ENCODE measurements around the gene CACTIN.

The CACTIN gene

GRCh38 chr19:3608750-3609322 is 17.8 kb downstream of the CACTIN start:
- H3K4me3 ChIP-seq (ENCODE audit: control insufficient read depth, low read depth, low read length) = no peak overlapping the region
- DNase-seq (ENCODE audit: low read depth) = no peak
- TF ChIP-seq CTCF (conservative IDR thresholded peaks at IDR 0.05; ENCODE audit: control insufficient read depth, insufficient read depth, low read depth, low read length) = no peak

GRCh38 chr19:3608079-3608641 is 18.4 kb downstream of the CACTIN start:
- no peak for TF ChIP-seq CTCF (conservative IDR thresholded peaks at IDR 0.05; ENCODE audit: control insufficient read depth, insufficient read depth, low read depth, low read length)
- DNase-seq (ENCODE audit: low read depth) = no peak
- no peak overlapping the region for H3K4me3 ChIP-seq (ENCODE audit: control insufficient read depth, low read depth, low read length)

DNA sequence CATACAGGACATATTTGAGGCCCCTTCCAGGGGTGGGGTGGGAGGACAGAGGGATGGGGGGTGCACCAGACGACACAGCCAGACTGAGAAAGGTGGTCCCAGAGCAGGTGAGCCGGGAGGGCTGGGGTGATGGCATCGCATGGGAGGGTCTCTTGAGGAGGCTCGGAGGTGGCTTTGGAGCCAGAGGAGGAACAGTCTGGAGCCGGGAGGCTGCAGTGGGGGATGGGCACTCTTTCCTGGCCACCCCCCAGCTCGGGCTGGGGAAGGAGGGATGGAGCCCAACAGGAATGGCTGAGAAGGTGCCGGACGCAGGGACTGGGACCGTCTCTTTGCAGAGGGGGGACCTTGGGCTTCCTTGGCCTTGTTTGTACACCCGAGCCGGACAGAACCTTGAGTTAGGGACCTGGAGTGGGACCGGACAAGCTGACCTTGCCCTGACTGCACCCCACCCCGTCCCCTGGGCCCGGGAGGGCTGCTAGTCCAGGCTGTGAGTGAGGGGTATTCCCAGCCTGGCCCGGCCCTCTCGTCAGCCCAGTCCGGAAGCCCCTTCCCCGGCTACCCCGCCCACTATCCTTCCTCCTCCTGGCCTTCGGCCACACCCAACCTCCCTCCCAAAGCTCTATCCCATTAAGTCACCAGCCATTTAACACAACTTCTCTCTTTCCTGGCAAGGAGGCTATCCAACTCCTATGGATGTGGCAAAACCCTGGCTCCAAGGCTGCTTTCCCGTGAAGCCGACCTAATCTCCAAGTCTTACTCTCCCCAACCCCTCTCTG is 19.1 kb downstream of the CACTIN start:
- H3K4me3 ChIP-seq (ENCODE audit: control insufficient read depth, low read depth, low read length) = peak overlapping the region; percentile 47
- TF ChIP-seq CTCF (conservative IDR thresholded peaks at IDR 0.05; ENCODE audit: control insufficient read depth, insufficient read depth, low read depth, low read length) = no peak
- peak; percentile 40 for DNase-seq (ENCODE audit: low read depth)

DNA sequence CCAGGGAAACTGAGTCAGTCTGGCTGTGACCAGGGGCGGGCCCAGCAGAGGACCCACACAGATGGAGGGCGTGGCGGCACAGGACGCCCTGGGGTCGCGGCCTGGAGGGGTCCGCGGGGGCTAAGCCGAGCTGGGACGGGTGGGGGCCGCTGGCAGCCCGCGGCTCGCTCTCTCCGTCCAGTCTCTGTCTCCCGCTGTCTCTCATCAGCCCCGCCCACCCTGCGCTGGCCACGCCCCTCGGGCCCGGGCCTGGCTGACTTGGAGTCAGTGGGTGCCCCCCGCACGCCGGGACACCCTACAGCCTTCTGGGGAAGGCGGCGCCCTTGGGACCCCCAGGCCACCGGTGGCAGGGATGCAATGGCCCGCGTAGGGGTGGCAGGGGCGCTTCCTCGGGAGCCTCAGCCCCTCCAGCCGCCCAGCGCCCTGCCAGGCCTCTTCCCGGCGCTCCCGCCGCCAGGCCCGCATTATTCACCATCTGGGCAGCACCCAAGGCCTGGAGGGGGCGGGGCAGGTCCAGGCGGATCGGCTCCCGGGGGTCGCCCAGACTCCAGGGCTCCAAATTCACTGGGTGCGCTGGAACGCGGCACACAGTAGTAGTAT is 19.8 kb downstream of the CACTIN start, which contains the start of gene TBXA2R:
TBXA2R (minus strand) TSS at position 186 of the 600 bp plus-strand sequence. CDS start 6,241 bp downstream, outside the sequence.
- H3K4me3 ChIP-seq (ENCODE audit: control insufficient read depth, low read depth, low read length) = peak within 1 kb of the TSS; percentile 47
- DNase-seq (ENCODE audit: low read depth) = peak; percentile 49

DNA sequence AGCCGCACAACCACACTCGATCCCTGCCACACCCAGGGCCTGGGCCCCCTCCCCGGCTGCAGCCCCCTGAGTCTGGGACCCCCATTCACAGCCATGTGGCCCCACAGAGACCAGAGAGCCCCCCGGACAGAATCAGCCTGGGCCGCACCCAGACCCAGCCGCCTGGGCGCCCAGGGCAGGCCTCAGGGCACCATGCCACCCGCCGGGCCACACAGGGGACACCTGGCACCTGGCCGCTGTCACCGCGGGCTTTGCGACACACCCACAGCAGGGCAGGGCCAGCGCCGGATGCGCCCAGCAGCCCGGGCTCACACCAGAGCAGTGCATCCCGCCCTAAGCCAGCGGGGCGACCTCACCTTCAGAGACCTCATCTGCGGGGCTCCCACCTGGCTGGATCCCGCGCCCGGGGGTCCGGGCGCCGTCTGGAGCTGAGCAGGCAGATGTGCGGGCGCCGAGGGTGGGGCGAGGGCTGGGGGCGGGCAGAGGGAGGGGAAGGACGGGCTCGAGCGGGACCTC is 20.4 kb downstream of the CACTIN start:
- peak overlapping the region; percentile 47 for H3K4me3 ChIP-seq (ENCODE audit: control insufficient read depth, low read depth, low read length)
- TF ChIP-seq CTCF (conservative IDR thresholded peaks at IDR 0.05; ENCODE audit: control insufficient read depth, insufficient read depth, low read depth, low read length) = no peak
- DNase-seq (ENCODE audit: low read depth) = no peak

More for the DNA sequence above, 19.8 kb downstream of the CACTIN start, which contains the start of gene TBXA2R:
- TF ChIP-seq CTCF (conservative IDR thresholded peaks at IDR 0.05; ENCODE audit: control insufficient read depth, insufficient read depth, low read depth, low read length) = no peak

DNA sequence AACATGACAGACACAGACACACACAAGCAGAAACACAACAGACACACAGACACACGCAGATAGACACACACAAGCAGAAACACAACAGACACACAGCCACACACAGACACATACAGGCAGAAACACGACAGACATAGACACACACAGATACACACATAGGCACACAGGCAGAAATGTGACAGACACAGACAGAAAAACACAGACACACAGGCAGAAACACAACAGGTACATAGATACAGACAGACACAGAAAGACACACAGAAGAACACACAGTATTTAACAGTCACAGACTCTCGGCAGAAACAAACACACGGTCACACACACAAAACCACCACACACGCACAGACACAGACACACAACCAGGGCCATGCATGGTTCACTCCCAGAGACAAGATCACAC is 20.8 kb downstream of the CACTIN start:
- TF ChIP-seq CTCF (conservative IDR thresholded peaks at IDR 0.05; ENCODE audit: control insufficient read depth, insufficient read depth, low read depth, low read length) = no peak
- DNase-seq (ENCODE audit: low read depth) = no peak
- peak overlapping the region; percentile 47 for H3K4me3 ChIP-seq (ENCODE audit: control insufficient read depth, low read depth, low read length)

All from fibroblast of mammary gland (primary cell).